K562 (cell line): ENCODE data around the gene PMEPA1. TPM values are rescaled to one million over a fixed set of nuclear protein-coding genes. Genes with fewer than 3 reads are reported as not detected.

Experiments used
- CEBPG ChIP-seq, 3 experiments: fragments of 200-800 bp in 1 of 3; sonication (Bioruptor generic) in 1 of 3; sonication (generic) in 1 of 3; formaldehyde crosslinking in 1 of 3; IDR thresholded peaks in 2 of 3; conservative IDR thresholded peaks in 1 of 3; 2 replicates each; pipeline versions ENCODE4 v1.6.1 to v1.8.0; 2016 to 2022; ENCODE audit warnings: missing compliant biosample characterization in 2 of 3, missing genetic modification characterization in 2 of 3, mild to moderate bottlenecking in 1 of 3, missing genetic modification reagents in 1 of 3
- ESRRA ChIP-seq: fragments of 450-650 bp; IDR thresholded peaks from 2 replicates; pipeline ENCODE4 v1.6.1; 2014; ENCODE audit warnings: low read depth, mild to moderate bottlenecking, moderate library complexity, borderline replicate concordance
- FOXK2 ChIP-seq, 2 experiments: fragments of 450-650 bp; IDR thresholded peaks in 1 of 2; conservative IDR thresholded peaks in 1 of 2; 2 replicates each; pipeline ENCODE4 v1.6.1; 2016; ENCODE audit warnings: low read depth in 2 of 2, mild to moderate bottlenecking in 1 of 2
- MCM3 ChIP-seq: fragments of 450-650 bp; IDR thresholded peaks from 2 replicates; pipeline ENCODE4 v1.6.1; 2016
- PHB ChIP-seq: fragments of 250-450 bp; sonication (Bioruptor Pico); IDR thresholded peaks from 2 replicates; pipeline ENCODE4 v1.5.0; 2021
- POLR3A ChIP-seq: IDR thresholded peaks from 2 replicates; pipeline ENCODE4 v1.6.1; 2011; ENCODE audit warnings: borderline replicate concordance, mild to moderate bottlenecking, moderate library complexity; ENCODE audit not compliant: insufficient read length, insufficient read depth; ENCODE audit errors: extremely low read depth
- TBL1XR1 ChIP-seq, 2 experiments: IDR thresholded peaks; 2 replicates each; pipeline ENCODE4 v1.6.1; 2012; ENCODE audit warnings: improper control_type of control experiment in 2 of 2, low read length in 2 of 2, mild to moderate bottlenecking in 1 of 2
- TFAP4 ChIP-seq: sonication (generic); formaldehyde crosslinking; IDR thresholded peaks from 2 replicates; pipeline ENCODE4 v1.8.0; 2022; ENCODE audit warnings: missing genetic modification reagents, mild to moderate bottlenecking, moderate library complexity, borderline replicate concordance
- ZFPM2 ChIP-seq: fragments of 250-450 bp; sonication (Bioruptor Pico); IDR thresholded peaks from 2 replicates; pipeline ENCODE4 v1.5.1; 2022; ENCODE audit warnings: mild to moderate bottlenecking
- polyA plus RNA-seq, 8 experiments: library from polyadenylated mRNA; depleted of rRNA in 4 of 8; stranded (reverse) in 5 of 8; unstranded in 3 of 8; fragments of >200 nt; fragmentation: Nextera tagmentation in 2 of 8; fragmentation: Illumina TruSeq in 1 of 8; extraction: Ambion mirVana in 2 of 8; extraction: Trizol in 1 of 8; gene quantifications; 2 replicates each; pipeline versions ENCODE4 v1.2.1 to v1.2.3, GENCODE V29; 2011 to 2014; ENCODE audit warnings: inconsistent platforms in 1 of 8, missing spikeins in 1 of 8
- total RNA-seq, 7 experiments: library from RNA; depleted of rRNA in 6 of 7; stranded (reverse); fragments of >200 nt in 6 of 7; fragmentation: Illumina TruSeq in 2 of 7; extraction: Trizol in 2 of 7; gene quantifications; 2 replicates each; pipeline versions ENCODE4 v1.2.1 to v1.2.3, GENCODE V29; 2011 to 2021; ENCODE audit warnings: low replicate concordance in 1 of 7
- TF ChIP-seq, protein P1 (sequence below): fragments of 450-650 bp; conservative IDR thresholded peaks from 2 replicates; pipeline ENCODE4 v1.6.1; 2016; ENCODE audit warnings: missing genetic modification characterization, low read depth, mild to moderate bottlenecking, missing compliant biosample characterization, moderate library complexity
- TF ChIP-seq, protein P2 (sequence below), 2 experiments: IDR thresholded peaks in 1 of 2; conservative IDR thresholded peaks in 1 of 2; 2 replicates each; pipeline ENCODE4 v1.6.1; 2016; ENCODE audit warnings: low read depth in 2 of 2, mild to moderate bottlenecking in 1 of 2, missing compliant biosample characterization in 1 of 2, missing genetic modification characterization in 1 of 2, moderate library complexity in 1 of 2

The PMEPA1 gene
- total and polyA plus RNA-seq, 9 of the 15 experiments (the other 6 are each of a cell fraction or from before 2014, with no cell fraction given) = 0.16 TPM; not detected in 8

DNA sequence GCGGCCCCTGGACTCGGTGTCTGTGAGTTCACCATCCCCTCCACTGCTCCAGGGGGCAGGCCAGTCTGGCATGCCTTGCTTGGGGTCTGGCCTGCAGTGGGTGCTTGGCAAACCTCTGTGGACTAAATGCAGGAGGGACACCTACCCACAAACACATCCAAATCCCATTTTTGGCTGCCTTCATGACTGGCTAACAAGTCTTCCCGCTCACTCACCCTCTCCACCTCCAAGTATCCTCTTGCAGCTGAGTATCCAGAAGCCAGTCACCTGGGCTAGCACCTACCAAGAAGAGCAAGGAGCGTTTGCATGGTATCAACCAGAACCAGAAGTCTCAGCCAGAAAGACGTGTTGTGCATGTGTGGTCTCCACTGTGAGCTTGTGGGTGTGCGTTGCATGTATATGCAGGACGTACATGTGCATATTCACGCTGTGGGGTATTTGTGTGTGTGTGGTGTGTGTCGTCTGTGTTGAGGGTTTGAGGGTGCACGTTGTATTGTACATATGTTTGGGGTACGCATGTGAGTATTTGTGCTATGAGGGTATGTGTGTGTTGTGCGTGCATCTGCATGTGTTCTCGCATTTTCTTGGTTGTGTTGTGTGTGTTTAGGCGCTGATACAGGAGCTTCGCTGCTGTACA lies 5.6 kb upstream of the PMEPA1 start (continued):
- no peak for TF ChIP-seq TBL1XR1 (IDR thresholded peaks at IDR 0.05; ENCODE audit: low read length in 2 of 2)
- TF ChIP-seq POLR3A = no peak
- no peak for TF ChIP-seq ESRRA
- TF ChIP-seq MCM3 = no peak
- TF ChIP-seq PHB (CRISPR knock-in tag) = no peak
- TF ChIP-seq CEBPG (CRISPR knock-in tag; IDR thresholded peaks at IDR 0.05) = no peak
- no peak for TF ChIP-seq CEBPG (tag; conservative IDR thresholded peaks at IDR 0.05 in 1 of 2, IDR thresholded peaks at IDR 0.05 in 1 of 2)
- TF ChIP-seq, protein P1, sequence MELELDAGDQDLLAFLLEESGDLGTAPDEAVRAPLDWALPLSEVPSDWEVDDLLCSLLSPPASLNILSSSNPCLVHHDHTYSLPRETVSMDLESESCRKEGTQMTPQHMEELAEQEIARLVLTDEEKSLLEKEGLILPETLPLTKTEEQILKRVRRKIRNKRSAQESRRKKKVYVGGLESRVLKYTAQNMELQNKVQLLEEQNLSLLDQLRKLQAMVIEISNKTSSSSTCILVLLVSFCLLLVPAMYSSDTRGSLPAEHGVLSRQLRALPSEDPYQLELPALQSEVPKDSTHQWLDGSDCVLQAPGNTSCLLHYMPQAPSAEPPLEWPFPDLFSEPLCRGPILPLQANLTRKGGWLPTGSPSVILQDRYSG = no peak
- no peak for TF ChIP-seq ZFPM2
- TF ChIP-seq FOXK2 (conservative IDR thresholded peaks at IDR 0.05 in 1 of 2, IDR thresholded peaks at IDR 0.05 in 1 of 2; ENCODE audit: low read depth in 2 of 2) = no peak
- no peak for TF ChIP-seq TFAP4 (CRISPR knock-in tag)
- TF ChIP-seq, protein P2, sequence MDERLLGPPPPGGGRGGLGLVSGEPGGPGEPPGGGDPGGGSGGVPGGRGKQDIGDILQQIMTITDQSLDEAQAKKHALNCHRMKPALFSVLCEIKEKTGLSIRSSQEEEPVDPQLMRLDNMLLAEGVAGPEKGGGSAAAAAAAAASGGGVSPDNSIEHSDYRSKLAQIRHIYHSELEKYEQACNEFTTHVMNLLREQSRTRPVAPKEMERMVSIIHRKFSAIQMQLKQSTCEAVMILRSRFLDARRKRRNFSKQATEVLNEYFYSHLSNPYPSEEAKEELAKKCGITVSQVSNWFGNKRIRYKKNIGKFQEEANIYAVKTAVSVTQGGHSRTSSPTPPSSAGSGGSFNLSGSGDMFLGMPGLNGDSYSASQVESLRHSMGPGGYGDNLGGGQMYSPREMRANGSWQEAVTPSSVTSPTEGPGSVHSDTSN (CRISPR knock-in tag; IDR thresholded peaks at IDR 0.05; ENCODE audit: low read depth) = no peak
- TF ChIP-seq, protein P2 (tag; conservative IDR thresholded peaks at IDR 0.05; ENCODE audit: low read depth) = no peak
- TF ChIP-seq, all 486 proteins: peak for 0
